HG02610 (cell line): Measurements from ENCODE around the gene SLIT3.

ENCODE experiments used
- ATAC-seq: cut with Tn5 transposase; IDR thresholded peaks from one replicate; pipeline ENCODE4 v1.9.1; 2021; ENCODE audit warnings: mild to moderate bottlenecking, moderate library complexity; ENCODE audit not compliant: unreplicated experiment

The SLIT3 gene

GRCh38 chr5:168879331-168879730, 421.6 kb downstream of the SLIT3 start:
- ATAC-seq = no peak

GRCh38 chr5:168878135-168878745, 422.7 kb downstream of the SLIT3 start:
- no peak for ATAC-seq

GRCh38 chr5:168877132-168877892, 423.6 kb downstream of the SLIT3 start:
- no peak for ATAC-seq

GRCh38 chr5:168876419-168876818, 424.5 kb downstream of the SLIT3 start:
- no peak for ATAC-seq

GRCh38 chr5:168875832-168876231, 425.1 kb downstream of the SLIT3 start:
- no peak for ATAC-seq

GRCh38 chr5:168874713-168875380, 426.1 kb downstream of the SLIT3 start:
- no peak for ATAC-seq

GRCh38 chr5:168872246-168872645, 428.7 kb downstream of the SLIT3 start:
- no peak for ATAC-seq

GRCh38 chr5:168870910-168871309, 430.0 kb downstream of the SLIT3 start:
- no peak for ATAC-seq

GRCh38 chr5:168869615-168870227, 431.2 kb downstream of the SLIT3 start:
- no peak for ATAC-seq

GRCh38 chr5:168867241-168867640, 433.7 kb downstream of the SLIT3 start:
- ATAC-seq = no peak

- no peak for ATAC-seq
Measured at GRCh38 chr5:168865968-168866367, 435.0 kb downstream of the SLIT3 start.

- no peak for ATAC-seq
Measured at GRCh38 chr5:168863021-168863420, 437.9 kb downstream of the SLIT3 start.

GRCh38 chr5:168860503-168860902, 440.4 kb downstream of the SLIT3 start:
- ATAC-seq = no peak

- no peak for ATAC-seq
Measured at GRCh38 chr5:168860081-168860480, 440.9 kb downstream of the SLIT3 start.

- ATAC-seq = no peak
Measured at GRCh38 chr5:168859471-168859870, 441.5 kb downstream of the SLIT3 start.

- ATAC-seq = no peak
Measured at GRCh38 chr5:168858994-168859393, 441.9 kb downstream of the SLIT3 start.

- no peak for ATAC-seq
Measured at GRCh38 chr5:168858371-168858770, 442.6 kb downstream of the SLIT3 start.

- ATAC-seq = no peak
Measured at GRCh38 chr5:168853972-168854371, 447.0 kb downstream of the SLIT3 start.

GRCh38 chr5:168852329-168852728, 448.6 kb downstream of the SLIT3 start:
- ATAC-seq = peak; percentile 27

- peak; percentile 89 for ATAC-seq
Measured at GRCh38 chr5:168851902-168852321, 449.0 kb downstream of the SLIT3 start.

- no peak for ATAC-seq
Measured at GRCh38 chr5:168850683-168851082, 450.3 kb downstream of the SLIT3 start.

GRCh38 chr5:168848569-168848968, 452.4 kb downstream of the SLIT3 start:
- ATAC-seq = no peak
